GM23248 (cell line): ENCODE data around the gene CMPK2. TPM values are rescaled to one million over a fixed set of nuclear protein-coding genes. Genes with fewer than 3 reads are reported as not detected.

Experiments used
- DNase-seq: peaks from one replicate; pipeline ENCODE4 v3.0.0-alpha.2; 2015
- H2AFZ ChIP-seq: fragments of 200-600 bp; sonication (generic); 2 replicates; pipeline ENCODE4 v1.6.1; 2016; ENCODE audit warnings: antibody characterized with exemption
- H3F3A ChIP-seq: fragments of 200-600 bp; sonication (generic); 2 replicates; pipeline ENCODE4 v1.6.1; 2016; ENCODE audit warnings: mild to moderate bottlenecking, antibody characterized with exemption, mixed run types; ENCODE audit not compliant: insufficient read depth
- H3K27ac ChIP-seq: fragments of 200-600 bp; sonication (generic); 2 replicates; pipeline ENCODE4 v1.5.1; 2016; ENCODE audit warnings: mild to moderate bottlenecking
- H3K27me3 ChIP-seq: fragments of 200-600 bp; sonication (generic); replicated peaks from 2 replicates; pipeline ENCODE4 v1.6.1; 2016; ENCODE audit warnings: mild to moderate bottlenecking; ENCODE audit not compliant: insufficient read depth
- H3K36me3 ChIP-seq: fragments of 200-600 bp; sonication (generic); 2 replicates; pipeline ENCODE4 v1.6.1; 2016; ENCODE audit warnings: low read depth, mild to moderate bottlenecking
- H3K4me1 ChIP-seq: fragments of 200-600 bp; sonication (generic); 2 replicates; pipeline ENCODE4 v1.6.1; 2016; ENCODE audit warnings: mild to moderate bottlenecking; ENCODE audit not compliant: insufficient read depth
- H3K4me2 ChIP-seq: fragments of 200-600 bp; sonication (generic); one replicate; pipeline ENCODE4 v1.6.1; 2016; ENCODE audit warnings: mild to moderate bottlenecking; ENCODE audit not compliant: unreplicated experiment
- H3K4me3 ChIP-seq: fragments of 200-600 bp; sonication (generic); 2 replicates; pipeline ENCODE4 v1.5.1; 2016; ENCODE audit warnings: mild to moderate bottlenecking
- H3K79me2 ChIP-seq: fragments of 200-600 bp; sonication (generic); 2 replicates; pipeline ENCODE4 v1.6.1; 2016; ENCODE audit warnings: mild to moderate bottlenecking; ENCODE audit not compliant: insufficient read depth
- H3K9ac ChIP-seq: fragments of 200-600 bp; sonication (generic); 2 replicates; pipeline ENCODE4 v1.6.1; 2016; ENCODE audit warnings: mild to moderate bottlenecking
- H3K9me2 ChIP-seq: fragments of 200-600 bp; sonication (generic); 2 replicates; pipeline ENCODE4 v1.6.1; 2016; ENCODE audit warnings: mixed run types, mild to moderate bottlenecking, moderate library complexity; ENCODE audit not compliant: insufficient read depth
- H3K9me3 ChIP-seq: fragments of 200-600 bp; sonication (generic); one replicate; pipeline ENCODE4 v1.6.1; 2017; ENCODE audit warnings: low read depth
- H4K20me1 ChIP-seq: fragments of 200-600 bp; sonication (generic); 2 replicates; pipeline ENCODE4 v1.6.0; 2016; ENCODE audit not compliant: insufficient read depth
- EZH2 ChIP-seq: fragments of 200-600 bp; sonication (generic); IDR thresholded peaks from 2 replicates; pipeline ENCODE4 v1.6.1; 2018; ENCODE audit warnings: antibody characterized with exemption, mild to moderate bottlenecking; ENCODE audit not compliant: insufficient read depth, poor library complexity, severe bottlenecking
- EZH2phosphoT487 ChIP-seq: fragments of 200-600 bp; sonication (generic); IDR thresholded peaks from 2 replicates; pipeline ENCODE4 v1.6.1; 2018; ENCODE audit warnings: antibody characterized with exemption, moderate library complexity, mild to moderate bottlenecking, low read depth; ENCODE audit not compliant: insufficient read depth
- WGBS, 2 experiments: methylation state at CpG; one replicate each; pipeline ENCODE4 v1.1.6; 2015 to 2017; ENCODE audit warnings: low lambda C conversion rate in 2 of 2, low coverage in 1 of 2; ENCODE audit errors: missing lambda C conversion rate in 2 of 2; 5-methylcytosine and 5-hydroxymethylcytosine counted together
- in situ Hi-C: fragments of 300-500 bp; cut with MboI; formaldehyde crosslinking; loops from 2 replicates; pipeline ENCODE4 v1.15.0; 2020
- polyA plus RNA-seq: library from polyadenylated mRNA; unstranded; fragments of >200 nt; fragmentation: Nextera tagmentation; extraction: Ambion mirVana; gene quantifications from 2 replicates; pipeline ENCODE4 v1.2.1, GENCODE V29; 2016
- total RNA-seq: library from RNA; depleted of rRNA; stranded (reverse); fragments of >200 nt; shearing (Covaris generic); gene quantifications from 2 replicates; pipeline ENCODE4 v1.2.3, GENCODE V29; 2014

CMPK2 gene
- total and polyA plus RNA-seq, 2 experiments from 2014 or later: 0.11 TPM; not detected in 1

DNA sequence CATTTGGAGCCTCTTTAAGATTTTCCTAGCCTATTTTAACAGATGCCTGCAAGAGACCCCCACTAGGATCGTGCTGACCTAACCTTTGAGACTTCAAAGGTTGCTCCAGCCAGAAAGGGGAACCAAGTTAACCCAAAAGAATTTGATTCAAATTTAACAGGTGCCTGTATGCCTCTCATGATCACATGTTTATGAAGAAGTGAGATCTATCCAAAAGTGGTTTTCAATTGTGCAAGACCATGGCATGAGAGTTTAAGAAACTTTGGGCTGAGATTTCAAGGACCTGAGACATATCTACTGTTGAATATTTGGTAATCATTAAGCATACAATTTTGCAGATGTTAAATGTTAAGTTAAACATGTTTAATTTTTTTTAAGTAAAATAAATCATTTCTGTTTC is 10.6 kb upstream of the CMPK2 start:
- Histone ChIP-seq H3K79me2 (no peaks in the 10 kb centered on the region), H3F3A (no peaks in the 10 kb centered on the region), H3K36me3 (no peaks in the 10 kb centered on the region), H3K9ac (no peak overlapping the region), H3K4me2 (no peak overlapping the region), H3K9me2 (no peaks in the 10 kb centered on the region), H3K27me3 (peaks cover 32% of the 10 kb centered on the region), H4K20me1 (no peaks in the 10 kb centered on the region), H3K4me3 (no peak overlapping the region), H3K27ac (no peak overlapping the region), H3K9me3 (no peaks in the 10 kb centered on the region), H3K4me1 (no peaks in the 10 kb centered on the region), H2AFZ (no peak overlapping the region)
- no peak for DNase-seq
- 39 to 44% methylated on average over 1 of the region's 1 CpG for WGBS, 2 experiments
- in situ Hi-C loops: no loop called here
- TF ChIP-seq EZH2 (no peak), EZH2phosphoT487 (no peak)

DNA sequence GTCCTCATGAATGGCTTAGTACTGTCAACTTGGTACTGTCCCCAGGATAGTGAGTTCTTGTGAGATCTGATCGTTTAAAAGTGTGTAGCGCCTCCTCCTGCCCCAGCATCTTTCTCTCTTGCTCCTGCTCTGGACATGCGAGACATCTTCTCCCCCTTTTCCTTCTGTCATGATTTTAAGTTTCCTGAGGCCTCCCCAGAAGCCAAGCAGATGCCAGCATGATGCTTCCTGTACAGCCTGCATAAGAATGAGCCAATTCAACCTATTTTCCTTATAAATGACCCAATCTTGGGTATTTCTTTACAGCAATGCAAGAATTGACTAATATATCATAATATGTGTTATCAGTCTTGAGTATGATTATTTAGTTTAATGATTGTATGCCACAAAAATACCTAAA is 8.3 kb upstream of the CMPK2 start:
- Histone ChIP-seq H3K27ac (no peak overlapping the region), H3K9ac (no peak overlapping the region), H3K9me3 (no peaks in the 10 kb centered on the region), H3F3A (no peaks in the 10 kb centered on the region), H3K4me3 (no peak overlapping the region), H3K4me1 (no peaks in the 10 kb centered on the region), H3K27me3 (peaks cover 25% of the 10 kb centered on the region), H2AFZ (no peak overlapping the region), H3K36me3 (no peaks in the 10 kb centered on the region), H3K79me2 (no peaks in the 10 kb centered on the region), H3K9me2 (no peaks in the 10 kb centered on the region), H3K4me2 (no peak overlapping the region), H4K20me1 (no peaks in the 10 kb centered on the region)
- in situ Hi-C loops: no loop called here
- no peak for DNase-seq
- WGBS, 2 experiments: 69 to 79% methylated on average over 3 of the region's 3 CpGs
- TF ChIP-seq EZH2 (no peak), EZH2phosphoT487 (no peak)

DNA sequence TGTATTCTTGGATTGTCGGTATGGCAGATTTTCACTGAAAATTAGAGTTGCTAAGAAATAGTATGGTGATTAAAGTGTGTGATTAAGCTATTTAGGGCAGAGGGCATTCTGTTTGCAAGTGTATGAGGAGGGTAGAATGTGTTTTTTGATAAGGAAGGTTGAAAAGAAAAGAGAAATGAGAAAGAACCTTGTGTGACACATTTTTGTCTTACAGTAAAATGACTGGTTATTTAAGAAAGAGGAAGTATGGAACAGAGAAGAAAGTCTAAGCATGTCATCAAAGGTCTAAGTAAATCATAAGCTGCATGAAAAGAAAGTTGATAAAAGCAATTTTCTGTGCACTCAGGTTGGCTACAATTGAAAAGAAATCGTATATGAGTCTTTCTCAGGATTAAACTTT is 6.7 kb upstream of the CMPK2 start:
- H3K27me3 ChIP-seq: peaks cover 39% of the 10 kb centered on the region
- no peaks in the 10 kb centered on the region for H3K36me3 ChIP-seq
- H2AFZ ChIP-seq: no peak overlapping the region
- in situ Hi-C loops: no loop called here
- H3K4me1 ChIP-seq: no peaks in the 10 kb centered on the region
- no peaks in the 10 kb centered on the region for H4K20me1 ChIP-seq
- H3F3A ChIP-seq: no peaks in the 10 kb centered on the region
- H3K9me2 ChIP-seq: no peaks in the 10 kb centered on the region
- H3K27ac ChIP-seq: no peak overlapping the region
- no peak overlapping the region for H3K9ac ChIP-seq
- TF ChIP-seq EZH2phosphoT487 (no peak), EZH2 (no peak)
- no peak overlapping the region for H3K4me2 ChIP-seq
- H3K9me3 ChIP-seq: no peaks in the 10 kb centered on the region
- 68 to 70% methylated on average over 2 of the region's 2 CpGs for WGBS, 2 experiments
- no peaks in the 10 kb centered on the region for H3K79me2 ChIP-seq
- H3K4me3 ChIP-seq: no peak overlapping the region
- no peak for DNase-seq

- no peaks in the 10 kb centered on the region for H3K79me2 ChIP-seq
- no peaks in the 10 kb centered on the region for H3K9me3 ChIP-seq
- H4K20me1 ChIP-seq: no peaks in the 10 kb centered on the region
- no peak overlapping the region for H3K27ac ChIP-seq
- 93% methylated on average over 7 of the region's 7 CpGs for WGBS, 2 experiments
- H3K9ac ChIP-seq: no peak overlapping the region
- peaks cover 42% of the 10 kb centered on the region for H3K27me3 ChIP-seq
- no peaks in the 10 kb centered on the region for H3F3A ChIP-seq
- H2AFZ ChIP-seq: no peak overlapping the region
- H3K4me1 ChIP-seq: no peaks in the 10 kb centered on the region
- no peaks in the 10 kb centered on the region for H3K36me3 ChIP-seq
- in situ Hi-C loops: no loop called here
- H3K9me2 ChIP-seq: no peaks in the 10 kb centered on the region
- no peak for TF ChIP-seq EZH2phosphoT487
- H3K4me2 ChIP-seq: no peak overlapping the region
- H3K4me3 ChIP-seq: no peak overlapping the region
- no peak for DNase-seq
Measured at GRCh38 chr2:6866982-6867381, 1.3 kb upstream of the CMPK2 start.

DNA sequence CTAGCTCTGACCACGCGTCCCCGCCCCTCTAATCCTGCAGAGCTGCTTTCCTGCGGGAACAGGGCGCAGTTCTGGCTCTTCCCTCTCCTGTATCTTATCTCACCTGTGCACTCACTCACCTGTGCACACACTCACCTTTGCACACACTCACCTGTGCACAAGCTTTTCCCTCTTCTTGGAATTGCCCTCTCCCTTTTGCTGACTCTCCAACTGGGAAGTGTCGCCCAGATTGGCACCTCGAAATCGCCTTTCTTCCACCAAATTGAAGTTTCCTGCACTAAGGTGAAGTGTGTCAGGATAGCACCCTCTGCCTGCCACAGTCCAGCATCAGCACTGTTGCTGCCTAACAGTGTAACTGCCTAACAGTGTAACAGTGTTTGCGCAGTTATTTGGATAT is 566 bp upstream of the CMPK2 start:
- Histone ChIP-seq H3K27me3 (peaks cover 39% of the 10 kb centered on the region), H3K4me2 (peak overlapping the region; percentile 79), H3K9me2 (no peaks in the 10 kb centered on the region), H3K9ac (no peak overlapping the region), H3K79me2 (no peaks in the 10 kb centered on the region), H2AFZ (peak overlapping the region; percentile 56), H4K20me1 (no peaks in the 10 kb centered on the region), H3K36me3 (no peaks in the 10 kb centered on the region), H3K9me3 (no peaks in the 10 kb centered on the region), H3K4me1 (no peaks in the 10 kb centered on the region), H3K4me3 (peak overlapping the region; percentile 71), H3F3A (no peaks in the 10 kb centered on the region), H3K27ac (no peak overlapping the region)
- WGBS, 2 experiments: 11 to 14% methylated on average over 9 of the region's 9 CpGs
- in situ Hi-C loops: no loop called here
- DNase-seq: peak; percentile 24
- no peak for TF ChIP-seq EZH2phosphoT487
- no peak for TF ChIP-seq EZH2
